ENCODE measurements around the gene ALAD.

- no peak for TF ChIP-seq CTCF (IDR thresholded peaks at IDR 0.05)
- TF ChIP-seq POLR2A (IDR thresholded peaks at IDR 0.05) = no peak
These were observed 25.6 kb upstream of the ALAD start for GRCh38 chr9:113426701-113427100.

Data from gastroesophageal sphincter (tissue), 3 donors.